HepG2 (cell line): ENCODE measurements around the gene SPINT4. TPM values are rescaled to one million over a fixed set of nuclear protein-coding genes. Genes with fewer than 3 reads are reported as not detected.

Source experiments
- BRF2 ChIP-seq: sonication (generic); formaldehyde crosslinking; IDR thresholded peaks from 2 replicates; pipeline ENCODE4 v1.8.1; 2022; ENCODE audit warnings: mild to moderate bottlenecking, missing genetic modification reagents
- CENPBD1 ChIP-seq: sonication (generic); formaldehyde crosslinking; IDR thresholded peaks from 2 replicates; pipeline ENCODE4 v1.8.0; 2022; ENCODE audit warnings: missing genetic modification reagents, low read depth, mild to moderate bottlenecking, borderline replicate concordance
- EZH2 ChIP-seq: conservative IDR thresholded peaks from 2 replicates; pipeline ENCODE4 v1.6.1; 2012; ENCODE audit warnings: mild to moderate bottlenecking, low read depth, low read length, moderate library complexity
- HDAC2 ChIP-seq: sonication (generic); formaldehyde crosslinking; IDR thresholded peaks from 2 replicates; pipeline ENCODE4 v1.4.0; 2020; ENCODE audit warnings: missing genetic modification reagents
- HNRNPL ChIP-seq: fragments of 200-400 bp; formaldehyde crosslinking; IDR thresholded peaks from 2 replicates; pipeline ENCODE4 v1.6.1; 2017; ENCODE audit warnings: mild to moderate bottlenecking, low read depth, low read length
- KLF9 ChIP-seq: IDR thresholded peaks from 2 replicates; pipeline ENCODE4 v1.6.1; 2016; ENCODE audit warnings: low read depth
- MED8 ChIP-seq: sonication (generic); formaldehyde crosslinking; IDR thresholded peaks from 2 replicates; pipeline ENCODE4 v1.8.1; 2023; ENCODE audit warnings: mild to moderate bottlenecking, missing genetic modification reagents; ENCODE audit not compliant: insufficient replicate concordance
- MIER3 ChIP-seq: IDR thresholded peaks from 2 replicates; pipeline ENCODE4 v1.6.1; 2016; ENCODE audit warnings: missing compliant biosample characterization, borderline replicate concordance
- NFATC3 ChIP-seq: sonication (generic); formaldehyde crosslinking; IDR thresholded peaks from 2 replicates; pipeline ENCODE4 v1.5.1; 2020; ENCODE audit warnings: mild to moderate bottlenecking, missing genetic modification reagents
- REST ChIP-seq, 2 experiments: IDR thresholded peaks; 2 replicates each; pipeline ENCODE4 v1.6.1; 2011 to 2012; ENCODE audit warnings: low read length in 2 of 2, borderline replicate concordance in 1 of 2, low read depth in 1 of 2, mild to moderate bottlenecking in 1 of 2, moderate library complexity in 1 of 2
- TAF15 ChIP-seq: fragments of 200-400 bp; formaldehyde crosslinking; IDR thresholded peaks from one replicate; pipeline ENCODE4 v1.6.1; 2018; ENCODE audit warnings: mild to moderate bottlenecking, low read depth, low read length; ENCODE audit not compliant: poor library complexity, severe bottlenecking
- ZBTB14 ChIP-seq: sonication (generic); formaldehyde crosslinking; IDR thresholded peaks from 2 replicates; pipeline ENCODE4 v1.4.0; 2020; ENCODE audit warnings: missing genetic modification reagents
- ZBTB25 ChIP-seq: IDR thresholded peaks from 2 replicates; pipeline ENCODE4 v1.6.1; 2018; ENCODE audit warnings: missing genetic modification reagents
- ZBTB8A ChIP-seq: sonication (generic); formaldehyde crosslinking; IDR thresholded peaks from 2 replicates; pipeline ENCODE4 v1.4.0; 2020; ENCODE audit warnings: mild to moderate bottlenecking, low read depth, missing genetic modification reagents, borderline replicate concordance
- ZNF101 ChIP-seq: sonication (generic); formaldehyde crosslinking; IDR thresholded peaks from 2 replicates; pipeline ENCODE4 v1.4.0; 2020; ENCODE audit warnings: mild to moderate bottlenecking, low read depth, missing genetic modification reagents, borderline replicate concordance
- ZNF280B ChIP-seq: sonication (generic); formaldehyde crosslinking; IDR thresholded peaks from 2 replicates; pipeline ENCODE4 v1.5.0; 2020; ENCODE audit warnings: missing genetic modification reagents, mild to moderate bottlenecking, borderline replicate concordance
- ZNF44 ChIP-seq: sonication (generic); formaldehyde crosslinking; IDR thresholded peaks from 2 replicates; pipeline ENCODE4 v1.5.1; 2020; ENCODE audit warnings: mild to moderate bottlenecking, missing genetic modification reagents
- ZNF558 ChIP-seq: sonication (generic); formaldehyde crosslinking; IDR thresholded peaks from 2 replicates; pipeline ENCODE4 v1.9.0; 2022; ENCODE audit warnings: mild to moderate bottlenecking, missing genetic modification reagents, borderline replicate concordance
- ZNF580 ChIP-seq: IDR thresholded peaks from 2 replicates; pipeline ENCODE4 v1.6.1; 2016; ENCODE audit warnings: low read depth, borderline replicate concordance
- ZNF660 ChIP-seq: sonication (generic); formaldehyde crosslinking; IDR thresholded peaks from 2 replicates; pipeline ENCODE4 v1.5.1; 2020; ENCODE audit warnings: mild to moderate bottlenecking, low read depth, missing genetic modification reagents, borderline replicate concordance
- ZNF713 ChIP-seq: sonication (generic); formaldehyde crosslinking; IDR thresholded peaks from 2 replicates; pipeline ENCODE4 v1.4.0; 2020; ENCODE audit warnings: mild to moderate bottlenecking, missing genetic modification reagents
- polyA plus RNA-seq, 8 experiments: library from polyadenylated mRNA; depleted of rRNA in 3 of 8; stranded (reverse) in 7 of 8; unstranded in 1 of 8; fragments of >200 nt; fragmentation: Illumina TruSeq in 4 of 8; extraction: Trizol in 4 of 8; gene quantifications; 2 replicates each; pipeline versions ENCODE4 v1.2.1 to v1.2.3, GENCODE V29; 2011 to 2016; ENCODE audit warnings: low read depth in 4 of 8, missing spikeins in 1 of 8, mixed read lengths in 1 of 8; ENCODE audit not compliant: insufficient read depth in 1 of 8
- total RNA-seq, 5 experiments: library from RNA; depleted of rRNA; stranded (reverse); fragments of >200 nt; fragmentation: Illumina TruSeq; extraction: Trizol; gene quantifications; 2 replicates each; pipeline ENCODE4 v1.2.3, GENCODE V29; 2016; ENCODE audit warnings: low read depth in 1 of 5

The SPINT4 gene
- total and polyA plus RNA-seq, 2 of the 13 experiments (the other 11 are each of a cell fraction or from before 2014, with no cell fraction given) = not detected

GRCh38 chr20:45725134-45725533, 3.0 kb downstream of the SPINT4 start (continued):
- no peak for TF ChIP-seq ZNF580 (CRISPR knock-in tag)
- TF ChIP-seq ZBTB25 (CRISPR knock-in tag) = no peak
- no peak for TF ChIP-seq TAF15
- no peak for TF ChIP-seq ZNF660 (CRISPR knock-in tag)
- TF ChIP-seq ZNF280B (CRISPR knock-in tag) = no peak
- TF ChIP-seq ZBTB8A = no peak
- peak in 1 of 2 experiments; percentile 35; a peak in 1 of 4 replicates for TF ChIP-seq REST (IDR thresholded peaks at IDR 0.05; ENCODE audit: borderline replicate concordance in 1 of 2, low read depth in 1 of 2, low read length in 2 of 2)
- TF ChIP-seq ZNF101 (CRISPR knock-in tag) = no peak
- no peak for TF ChIP-seq KLF9 (CRISPR knock-in tag)
- peak; percentile 77 for TF ChIP-seq HDAC2 (CRISPR knock-in tag)
- no peak for TF ChIP-seq NFATC3 (CRISPR knock-in tag)
- no peak for TF ChIP-seq ZNF44 (CRISPR knock-in tag)
- no peak for TF ChIP-seq HNRNPL
- TF ChIP-seq ZNF558 = no peak
- TF ChIP-seq MIER3 = no peak; the same call in 1 of the 2 replicates
- TF ChIP-seq CENPBD1 (CRISPR knock-in tag) = no peak
- TF ChIP-seq BRF2 (CRISPR knock-in tag) = no peak
- no peak for TF ChIP-seq ZNF713 (CRISPR knock-in tag)
- no peak for TF ChIP-seq EZH2
- no peak for TF ChIP-seq MED8 (CRISPR knock-in tag)
- no peak for TF ChIP-seq ZBTB14 (CRISPR knock-in tag)
